GM12891 (cell line): ENCODE data around the gene SETD1B.

ENCODE experiments used
- POLR2A ChIP-seq: IDR thresholded peaks from 2 replicates; pipeline ENCODE4 v1.6.1; 2011; ENCODE audit warnings: low read depth, low read length, control low read depth
- POLR2AphosphoS5 ChIP-seq: IDR thresholded peaks from 2 replicates; pipeline ENCODE4 v1.6.1; 2011; ENCODE audit warnings: low read depth, low read length, control low read depth
- POU2F2 ChIP-seq: IDR thresholded peaks from 2 replicates; pipeline ENCODE4 v1.6.1; 2011; ENCODE audit warnings: low read depth, mild to moderate bottlenecking, control low read depth, low read length, moderate library complexity
- SPI1 ChIP-seq: IDR thresholded peaks from 2 replicates; pipeline ENCODE4 v1.6.1; 2011; ENCODE audit warnings: low read depth, low read length, control low read depth
- TAF1 ChIP-seq: IDR thresholded peaks from 2 replicates; pipeline ENCODE4 v1.6.1; 2011; ENCODE audit warnings: low read depth, low read length, control low read depth

DNA sequence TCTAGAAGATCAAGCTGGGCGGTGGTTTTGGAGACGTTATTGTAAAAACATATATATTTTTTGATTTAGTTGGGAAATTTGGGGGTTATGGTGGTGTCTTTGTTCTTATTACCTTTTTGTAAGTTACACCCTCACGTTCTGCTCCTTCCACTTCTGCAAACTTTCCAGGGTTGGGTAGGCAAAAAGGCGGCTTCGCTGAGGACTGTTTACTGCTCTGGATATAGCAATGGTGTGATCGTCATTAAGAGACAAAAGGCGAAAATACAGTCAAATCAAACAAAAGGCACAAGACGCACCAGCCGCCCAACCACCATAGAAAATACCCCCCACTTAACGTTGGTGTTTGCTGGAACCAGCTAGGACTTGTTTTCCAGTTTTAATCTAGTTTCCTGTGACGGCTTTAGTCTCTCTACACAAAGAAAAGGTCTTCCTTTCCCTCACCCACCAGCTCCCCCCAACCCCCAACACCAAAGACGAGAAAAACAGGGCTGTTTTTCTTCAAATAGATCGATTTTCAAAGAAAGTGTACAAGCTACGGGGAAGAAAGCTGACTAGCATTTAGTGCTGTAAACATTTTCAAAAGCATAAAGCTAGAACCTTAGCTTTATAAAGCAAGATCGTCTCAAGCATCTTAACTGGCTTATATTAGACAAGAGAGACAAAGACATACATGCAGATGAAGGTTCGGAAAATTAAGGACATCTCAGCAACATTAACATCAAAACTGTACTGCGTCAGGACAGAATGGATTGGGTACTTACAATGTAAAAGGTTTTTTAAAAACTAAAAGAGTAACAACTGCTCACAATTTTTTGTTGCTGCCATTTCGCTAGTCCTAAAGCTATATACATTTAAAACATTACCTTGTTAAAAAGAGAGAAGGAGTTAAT is 2.0 kb upstream of the SETD1B start:
- TF ChIP-seq POLR2A (no peak), POLR2AphosphoS5 (0 out of 2 replicates have a peak, but pooled peaks have one; percentile 17), SPI1 (0 out of 2 replicates have a peak, but pooled peaks have one; percentile 9), TAF1 (no peak), POU2F2 (no peak)
